Fibroblast of villous mesenchyme (primary cell): ENCODE results near the gene CDC42EP1. TPM values are rescaled to one million over a fixed set of nuclear protein-coding genes. Genes with fewer than 3 reads are reported as not detected.
A peak's percentile ranks its signal among the peaks of the same experiment; 100 is the strongest.
"Not testable (repeated sequence)": the region's sequence is repeated elsewhere in the genome, so short reads cannot be mapped to it uniquely, and the experiment has no call there.

ENCODE experiments used
- DNase-seq: peaks from one replicate; pipeline ENCODE4 v3.0.0-alpha.2; 2010; ENCODE audit warnings: low read depth
- H3K4me3 ChIP-seq: 2 replicates; pipeline ENCODE4 v1.5.1; 2011; ENCODE audit warnings: low read depth, mild to moderate bottlenecking, low read length
- total RNA-seq: library from RNA; depleted of rRNA; stranded (reverse); fragments of >200 nt; gene quantifications from 2 replicates; pipeline ENCODE4 v1.2.3, GENCODE V29; 2012
- TF ChIP-seq, protein P1 (sequence below): IDR thresholded peaks from 2 replicates; pipeline ENCODE4 v1.5.1; 2012; ENCODE audit warnings: low read depth, mild to moderate bottlenecking, low read length; ENCODE audit not compliant: insufficient read depth

The CDC42EP1 gene
- total RNA-seq, 1 donor, result 22.9 TPM

DNA sequence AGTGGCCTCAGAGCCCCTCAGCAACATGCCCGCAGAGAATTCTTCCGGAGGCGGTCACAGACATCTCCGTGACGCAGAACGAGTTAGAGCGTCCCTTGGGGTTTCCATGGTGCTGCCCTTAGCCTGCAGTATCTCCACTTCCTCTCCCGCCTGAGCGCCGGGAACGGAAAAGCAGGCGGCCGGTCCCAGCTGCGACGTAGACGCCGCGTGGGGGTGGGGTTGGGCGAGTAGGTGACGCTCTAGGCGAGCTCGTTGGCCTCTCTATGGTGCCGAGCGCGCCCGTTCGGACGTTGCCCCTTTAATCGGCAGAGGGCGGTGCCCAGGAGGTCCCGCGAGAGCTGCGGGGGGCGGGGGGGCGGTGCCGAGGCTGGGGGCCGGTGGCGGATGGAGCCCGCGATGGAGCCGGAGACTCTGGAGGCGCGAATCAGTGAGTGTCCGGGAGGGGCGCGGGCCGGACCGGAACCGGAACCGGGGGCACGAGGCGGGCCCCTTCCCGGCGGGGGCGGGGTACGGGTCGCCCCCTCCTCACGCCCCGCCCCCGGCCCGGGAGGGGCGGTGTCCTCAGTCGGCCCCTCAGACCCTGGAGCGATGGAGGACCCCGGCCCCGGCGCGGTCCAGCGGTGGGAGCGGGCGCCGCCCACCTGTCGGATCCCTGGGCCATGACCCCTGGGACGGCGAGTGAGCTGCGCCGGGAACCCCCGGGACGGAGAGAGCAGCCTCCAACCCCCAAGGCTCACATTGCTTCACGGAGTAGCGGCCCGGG is 48.4 kb downstream of the CDC42EP1 start, which contains the start of gene GGA1:
TSS of gene GGA1 (plus strand) at position 358 of the 763 bp plus-strand sequence. CDS start at position 385, 27 bp downstream.
- H3K4me3 ChIP-seq, result peak within 1 kb of the TSS; percentile 82
- DNase-seq, result peak; percentile 98
- TF ChIP-seq, protein P1, sequence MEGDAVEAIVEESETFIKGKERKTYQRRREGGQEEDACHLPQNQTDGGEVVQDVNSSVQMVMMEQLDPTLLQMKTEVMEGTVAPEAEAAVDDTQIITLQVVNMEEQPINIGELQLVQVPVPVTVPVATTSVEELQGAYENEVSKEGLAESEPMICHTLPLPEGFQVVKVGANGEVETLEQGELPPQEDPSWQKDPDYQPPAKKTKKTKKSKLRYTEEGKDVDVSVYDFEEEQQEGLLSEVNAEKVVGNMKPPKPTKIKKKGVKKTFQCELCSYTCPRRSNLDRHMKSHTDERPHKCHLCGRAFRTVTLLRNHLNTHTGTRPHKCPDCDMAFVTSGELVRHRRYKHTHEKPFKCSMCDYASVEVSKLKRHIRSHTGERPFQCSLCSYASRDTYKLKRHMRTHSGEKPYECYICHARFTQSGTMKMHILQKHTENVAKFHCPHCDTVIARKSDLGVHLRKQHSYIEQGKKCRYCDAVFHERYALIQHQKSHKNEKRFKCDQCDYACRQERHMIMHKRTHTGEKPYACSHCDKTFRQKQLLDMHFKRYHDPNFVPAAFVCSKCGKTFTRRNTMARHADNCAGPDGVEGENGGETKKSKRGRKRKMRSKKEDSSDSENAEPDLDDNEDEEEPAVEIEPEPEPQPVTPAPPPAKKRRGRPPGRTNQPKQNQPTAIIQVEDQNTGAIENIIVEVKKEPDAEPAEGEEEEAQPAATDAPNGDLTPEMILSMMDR, result no peak

DNA sequence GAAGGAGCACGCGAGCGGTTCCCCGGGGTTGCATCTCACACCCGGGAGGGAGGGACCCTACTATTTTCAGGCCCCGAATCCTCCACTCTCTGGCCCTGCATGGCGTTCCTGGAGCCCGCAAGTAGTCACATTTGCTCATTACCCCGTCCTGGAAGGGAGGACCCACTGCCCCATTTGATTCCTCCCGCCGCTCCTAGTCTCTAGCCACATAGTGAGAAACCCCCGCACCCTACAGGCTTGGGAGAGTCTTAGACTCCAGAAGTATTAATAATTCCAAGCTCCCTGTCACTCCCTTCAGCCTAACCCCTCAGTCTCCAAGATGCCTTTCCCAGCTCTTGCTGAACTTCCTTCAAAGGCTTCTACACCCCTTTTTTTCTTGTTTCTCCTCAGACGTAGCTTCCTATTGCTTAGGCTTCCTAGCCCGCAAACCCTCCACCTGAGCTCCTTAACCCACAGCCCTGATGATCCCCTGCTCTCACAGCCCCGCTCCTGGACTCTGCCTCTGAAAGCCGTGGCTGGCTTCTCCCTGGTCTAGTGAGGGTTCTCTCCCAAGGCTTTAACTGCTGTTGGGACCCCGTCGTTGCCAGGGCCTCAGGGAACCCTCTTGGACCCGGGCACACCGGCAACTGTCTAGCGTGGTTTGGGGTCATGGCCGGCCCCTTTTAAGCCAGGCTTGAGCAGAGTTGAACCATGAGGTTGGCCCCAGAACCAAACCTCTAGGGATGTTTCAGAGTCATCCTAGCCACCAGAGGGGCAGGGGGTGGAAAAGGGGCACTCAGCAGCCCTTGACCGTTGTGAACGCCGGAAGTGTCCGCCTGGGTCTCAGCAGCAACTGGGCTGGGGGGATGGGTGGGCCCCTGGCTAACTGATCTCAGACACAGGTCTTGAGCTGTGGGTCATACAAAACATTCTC is 49.2 kb downstream of the CDC42EP1 start:
- DNase-seq, result peak; percentile 22
- TF ChIP-seq, protein P1, result no peak
- peak overlapping the region; percentile 82 for H3K4me3 ChIP-seq

DNA sequence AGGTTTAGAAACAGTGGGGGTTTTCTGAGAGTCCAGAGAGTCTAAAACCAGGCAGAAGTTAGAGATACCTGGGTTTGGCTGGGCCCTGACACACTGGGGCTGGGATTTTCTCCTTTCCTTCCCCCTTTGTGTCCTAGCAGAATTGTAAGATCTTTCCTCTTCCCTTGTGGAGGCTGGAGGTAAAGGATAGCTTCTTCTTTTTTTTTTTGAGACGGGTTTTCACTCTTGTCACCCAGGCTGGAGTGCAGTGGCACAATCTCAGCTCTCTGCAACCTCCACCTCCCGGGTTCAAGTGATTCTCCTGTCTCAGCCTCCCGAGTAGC is 49.8 kb downstream of the CDC42EP1 start:
- not testable (repeated sequence) for DNase-seq

DNA sequence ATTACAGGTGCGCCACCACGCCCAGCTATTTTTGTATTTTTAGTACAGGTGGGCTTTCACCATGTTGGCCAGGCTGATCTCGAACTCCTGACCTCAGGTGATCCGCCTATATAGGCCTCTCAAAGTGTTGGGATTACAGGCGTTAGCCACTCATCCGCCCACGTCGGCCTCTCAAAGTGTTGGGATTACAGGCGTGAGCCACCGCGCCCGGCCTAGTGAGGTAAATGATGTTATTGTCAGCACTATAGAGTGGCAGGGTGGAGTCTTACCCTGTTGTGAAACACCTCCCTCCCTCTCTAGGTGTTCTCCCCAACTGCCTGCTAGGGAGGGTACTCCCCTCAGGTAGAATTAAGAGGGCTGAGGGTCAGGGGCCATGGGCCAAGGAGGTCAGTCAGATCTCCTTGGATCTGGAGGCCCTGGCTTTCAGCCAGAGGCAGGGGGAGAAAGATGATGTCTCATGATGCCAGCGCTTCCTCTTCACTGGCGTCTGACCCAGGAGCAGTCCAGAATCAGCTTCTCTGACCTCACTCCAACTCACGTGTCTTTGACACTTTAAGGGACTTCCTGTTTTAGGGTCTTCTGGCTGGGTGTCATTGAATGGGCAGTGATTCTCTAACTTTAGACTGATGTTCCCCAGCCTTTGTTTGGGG is 50.3 kb downstream of the CDC42EP1 start:
- H3K4me3 ChIP-seq, result no peak overlapping the region
- DNase-seq, result no peak
- TF ChIP-seq, protein P1, result no peak

More for the DNA sequence above, 49.8 kb downstream of the CDC42EP1 start:
- H3K4me3 ChIP-seq, result peak overlapping the region; percentile 82

DNA sequence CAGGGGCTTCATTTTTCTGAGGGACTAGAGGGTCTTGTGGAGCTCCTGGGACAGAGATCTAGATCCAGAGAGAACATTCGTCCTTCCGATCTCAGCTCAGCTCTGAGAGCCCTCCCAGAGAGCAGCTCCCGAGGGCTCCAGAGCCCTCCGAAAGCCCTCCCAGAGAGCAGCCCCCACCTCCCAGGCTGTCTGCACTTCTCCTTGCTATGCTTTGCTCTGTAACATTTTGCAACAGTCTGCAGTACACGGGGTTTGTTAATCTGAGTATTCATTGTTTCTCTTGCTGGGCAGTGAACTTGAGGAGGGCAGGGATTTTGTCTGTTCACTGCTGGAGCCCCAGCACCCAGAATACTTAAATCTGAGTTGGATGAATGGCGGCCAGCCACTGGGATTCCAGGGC is 50.9 kb downstream of the CDC42EP1 start:
- no peak for DNase-seq
- TF ChIP-seq, protein P1, result no peak
- H3K4me3 ChIP-seq, result no peak overlapping the region

DNA sequence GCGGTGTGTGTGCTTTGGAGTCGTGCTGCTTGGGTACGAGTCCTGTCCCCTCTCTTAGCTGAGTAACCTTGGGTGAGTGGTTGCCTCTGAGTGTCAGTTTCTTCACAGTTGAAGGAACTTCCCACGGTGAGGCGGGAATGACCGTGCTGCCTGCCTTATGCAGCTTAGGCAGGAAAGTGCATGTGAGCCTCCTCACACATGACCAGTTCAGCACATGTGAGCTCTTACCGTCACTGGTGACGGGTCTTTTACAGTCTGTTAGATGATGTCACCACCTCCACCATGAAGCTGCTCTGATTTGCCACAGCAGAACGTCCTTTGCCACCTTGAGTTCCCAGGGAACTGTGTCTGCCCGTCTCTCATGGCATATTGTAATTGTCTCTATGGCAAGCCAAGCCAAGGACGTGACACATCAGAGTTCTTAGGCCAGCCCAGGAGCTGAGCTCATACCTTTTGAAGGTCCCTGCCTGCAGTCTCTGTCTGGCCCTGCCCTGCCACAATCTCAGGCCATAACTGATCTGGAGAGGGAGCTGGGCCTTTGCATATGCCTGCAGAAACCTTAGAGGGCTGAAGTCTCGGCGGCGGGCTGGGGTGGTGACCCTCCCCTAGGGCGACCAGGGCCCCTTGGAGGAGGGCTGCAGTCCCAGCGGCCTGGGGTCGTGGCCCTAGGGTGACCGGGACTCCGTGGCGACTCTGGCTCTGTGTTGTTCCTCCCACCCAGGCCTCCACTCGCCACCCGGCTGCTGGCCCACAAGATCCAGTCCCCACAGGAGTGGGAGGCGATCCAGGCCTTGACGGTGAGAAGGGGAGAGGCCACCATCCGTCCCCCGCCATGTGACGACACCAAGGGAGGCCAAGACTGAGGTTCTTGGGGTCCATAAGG is 56.2 kb downstream of the CDC42EP1 start:
- no peak for DNase-seq
- H3K4me3 ChIP-seq, result no peak overlapping the region
- TF ChIP-seq, protein P1, result no peak
